ENCODE results near the gene SUMO3. TPM values are rescaled to one million over a fixed set of nuclear protein-coding genes. Genes with fewer than 3 reads are reported as not detected.

SUMO3 gene
- total RNA-seq, 1 donor from 2014 or later: 131 TPM

- Histone ChIP-seq H3K36me3 (ENCODE audit: control insufficient read depth, insufficient read depth, low read length) (no peaks in the 10 kb centered on the region), H3K27me3 (ENCODE audit: control insufficient read depth, insufficient read depth, low read length) (no peaks in the 10 kb centered on the region), H3K4me3 (ENCODE audit: low read depth, low read length) (no peak overlapping the region)
- no peak for TF ChIP-seq CTCF (IDR thresholded peaks at IDR 0.05; ENCODE audit: insufficient read depth, low read length, severe bottlenecking)
- no peak for DNase-seq (ENCODE audit: low read depth)
- FAIRE-seq: no peak
Observed at GRCh38 chr21:44838951-44839350, 21.1 kb upstream of the SUMO3 start.

GRCh38 chr21:44838039-44838895 lies 20.4 kb upstream of the SUMO3 start:
- no peak for TF ChIP-seq CTCF (IDR thresholded peaks at IDR 0.05; ENCODE audit: insufficient read depth, low read length, severe bottlenecking)
- Histone ChIP-seq H3K27me3 (ENCODE audit: control insufficient read depth, insufficient read depth, low read length) (no peaks in the 10 kb centered on the region), H3K36me3 (ENCODE audit: control insufficient read depth, insufficient read depth, low read length) (no peaks in the 10 kb centered on the region), H3K4me3 (ENCODE audit: low read depth, low read length) (no peak overlapping the region)
- no peak for DNase-seq (ENCODE audit: low read depth)
- FAIRE-seq: no peak

- TF ChIP-seq CTCF (IDR thresholded peaks at IDR 0.05; ENCODE audit: insufficient read depth, low read length, severe bottlenecking): no peak
- Histone ChIP-seq H3K4me3 (ENCODE audit: low read depth, low read length) (no peak overlapping the region), H3K36me3 (ENCODE audit: control insufficient read depth, insufficient read depth, low read length) (no peaks in the 10 kb centered on the region), H3K27me3 (ENCODE audit: control insufficient read depth, insufficient read depth, low read length) (no peaks in the 10 kb centered on the region)
- FAIRE-seq (no peak), DNase-seq (ENCODE audit: low read depth) (no peak)
Observed at GRCh38 chr21:44837537-44837936, 19.7 kb upstream of the SUMO3 start.

GRCh38 chr21:44836666-44837471 lies 19.0 kb upstream of the SUMO3 start:
- DNase-seq (ENCODE audit: low read depth) (peak; percentile 29), FAIRE-seq (no peak)
- H3K36me3 ChIP-seq (ENCODE audit: control insufficient read depth, insufficient read depth, low read length): no peaks in the 10 kb centered on the region
- H3K4me3 ChIP-seq (ENCODE audit: low read depth, low read length): no peak overlapping the region
- peak; percentile 27 for TF ChIP-seq CTCF (IDR thresholded peaks at IDR 0.05; ENCODE audit: insufficient read depth, low read length, severe bottlenecking)
- H3K27me3 ChIP-seq (ENCODE audit: control insufficient read depth, insufficient read depth, low read length): no peaks in the 10 kb centered on the region

GRCh38 chr21:44836349-44836665 lies 18.4 kb upstream of the SUMO3 start:
- no peak for TF ChIP-seq CTCF (IDR thresholded peaks at IDR 0.05; ENCODE audit: insufficient read depth, low read length, severe bottlenecking)
- no peaks in the 10 kb centered on the region for H3K27me3 ChIP-seq (ENCODE audit: control insufficient read depth, insufficient read depth, low read length)
- DNase-seq (ENCODE audit: low read depth) (no peak), FAIRE-seq (peak; percentile 18)
- H3K36me3 ChIP-seq (ENCODE audit: control insufficient read depth, insufficient read depth, low read length): no peaks in the 10 kb centered on the region
- H3K4me3 ChIP-seq (ENCODE audit: low read depth, low read length): no peak overlapping the region
